Nephron (organoid): ENCODE measurements around the gene ADCY9.
"Not testable (repeated sequence)": the region's sequence is repeated elsewhere in the genome, so short reads cannot be mapped to it uniquely, and the experiment has no call there.

ENCODE experiments used
- H3K27ac Mint-ChIP-seq, 3 experiments: 2 replicates each; pipeline ENCODE4 v1.8.0; 2020; ENCODE audit warnings: mixed read lengths in 3 of 3, mild to moderate bottlenecking in 2 of 3, moderate library complexity in 1 of 3
- H3K27me3 Mint-ChIP-seq: 2 replicates; pipeline ENCODE4 v1.8.0; 2021; ENCODE audit warnings: low read depth, mild to moderate bottlenecking, moderate library complexity, mixed read lengths
- H3K36me3 Mint-ChIP-seq: 2 replicates; pipeline ENCODE4 v1.8.0; 2020; ENCODE audit warnings: low read depth, mixed read lengths
- H3K4me1 Mint-ChIP-seq: 2 replicates; pipeline ENCODE4 v1.8.0; 2020; ENCODE audit warnings: mixed read lengths
- H3K4me3 Mint-ChIP-seq, 3 experiments: 2 replicates each; pipeline ENCODE4 v1.8.0; 2020; ENCODE audit warnings: mild to moderate bottlenecking in 3 of 3, mixed read lengths in 3 of 3, moderate library complexity in 2 of 3
- H3K9me3 Mint-ChIP-seq: 2 replicates; pipeline ENCODE4 v1.8.0; 2020; ENCODE audit warnings: mixed read lengths
- TF ChIP-seq, protein P1 (sequence below), 3 experiments: fragments of 200-600 bp; sonication (generic); IDR thresholded peaks; one replicate each; pipeline ENCODE4 v1.5.0; 2021; ENCODE audit warnings: antibody characterized with exemption in 3 of 3; ENCODE audit not compliant: unreplicated experiment in 3 of 3

The ADCY9 gene

DNA sequence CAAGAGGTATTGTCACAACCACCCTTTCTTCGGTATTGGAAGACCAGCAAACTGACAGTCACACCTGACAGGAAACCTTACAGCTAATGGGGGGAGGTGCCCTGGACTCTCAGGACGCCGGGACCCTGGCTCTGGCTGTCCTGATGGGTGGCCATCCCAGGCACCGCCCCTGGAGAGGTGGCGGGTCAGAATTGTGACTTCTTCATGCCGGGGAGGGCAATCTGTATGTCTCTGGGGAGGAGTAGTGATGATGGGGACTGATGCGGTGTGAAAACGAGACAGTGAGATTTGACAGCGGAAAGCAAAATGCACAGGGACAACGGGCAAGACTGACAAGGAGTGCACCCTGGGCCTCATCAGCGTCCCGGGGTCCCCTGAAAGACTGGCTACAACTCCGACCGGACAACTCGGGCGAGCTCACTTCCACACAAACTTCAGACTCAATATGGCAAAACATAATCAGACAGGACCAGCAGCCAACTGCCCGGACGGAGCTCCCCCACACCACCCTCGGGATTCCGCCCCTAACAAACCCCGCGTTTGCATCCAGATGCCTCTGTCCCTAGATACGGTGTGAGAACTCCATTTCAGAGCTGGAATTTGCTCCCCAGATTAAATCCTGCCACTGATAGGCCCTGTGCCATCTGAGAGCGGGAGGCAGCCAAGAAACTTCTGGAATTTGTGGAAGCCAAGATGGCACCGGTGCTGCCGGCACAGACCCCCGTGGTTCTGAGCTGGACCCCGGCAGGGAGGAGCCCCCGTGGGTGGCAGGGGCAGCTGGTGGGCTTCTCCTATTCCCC is 152.2 kb downstream of the ADCY9 start:
- Mint-ChIP-seq H3K36me3 (peaks cover 32% of the 10 kb centered on the region), H3K4me1 (peaks cover 21% of the 10 kb centered on the region), H3K9me3 (peaks cover 3% of the 10 kb centered on the region), H3K4me3 (no peak overlapping the region), H3K27me3 (peaks cover 4% of the 10 kb centered on the region), H3K27ac (no peak overlapping the region)
- TF ChIP-seq, protein P1, sequence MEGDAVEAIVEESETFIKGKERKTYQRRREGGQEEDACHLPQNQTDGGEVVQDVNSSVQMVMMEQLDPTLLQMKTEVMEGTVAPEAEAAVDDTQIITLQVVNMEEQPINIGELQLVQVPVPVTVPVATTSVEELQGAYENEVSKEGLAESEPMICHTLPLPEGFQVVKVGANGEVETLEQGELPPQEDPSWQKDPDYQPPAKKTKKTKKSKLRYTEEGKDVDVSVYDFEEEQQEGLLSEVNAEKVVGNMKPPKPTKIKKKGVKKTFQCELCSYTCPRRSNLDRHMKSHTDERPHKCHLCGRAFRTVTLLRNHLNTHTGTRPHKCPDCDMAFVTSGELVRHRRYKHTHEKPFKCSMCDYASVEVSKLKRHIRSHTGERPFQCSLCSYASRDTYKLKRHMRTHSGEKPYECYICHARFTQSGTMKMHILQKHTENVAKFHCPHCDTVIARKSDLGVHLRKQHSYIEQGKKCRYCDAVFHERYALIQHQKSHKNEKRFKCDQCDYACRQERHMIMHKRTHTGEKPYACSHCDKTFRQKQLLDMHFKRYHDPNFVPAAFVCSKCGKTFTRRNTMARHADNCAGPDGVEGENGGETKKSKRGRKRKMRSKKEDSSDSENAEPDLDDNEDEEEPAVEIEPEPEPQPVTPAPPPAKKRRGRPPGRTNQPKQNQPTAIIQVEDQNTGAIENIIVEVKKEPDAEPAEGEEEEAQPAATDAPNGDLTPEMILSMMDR (IDR thresholded peaks at IDR 0.05; ENCODE audit: unreplicated experiment in 3 of 3), result no peak

DNA sequence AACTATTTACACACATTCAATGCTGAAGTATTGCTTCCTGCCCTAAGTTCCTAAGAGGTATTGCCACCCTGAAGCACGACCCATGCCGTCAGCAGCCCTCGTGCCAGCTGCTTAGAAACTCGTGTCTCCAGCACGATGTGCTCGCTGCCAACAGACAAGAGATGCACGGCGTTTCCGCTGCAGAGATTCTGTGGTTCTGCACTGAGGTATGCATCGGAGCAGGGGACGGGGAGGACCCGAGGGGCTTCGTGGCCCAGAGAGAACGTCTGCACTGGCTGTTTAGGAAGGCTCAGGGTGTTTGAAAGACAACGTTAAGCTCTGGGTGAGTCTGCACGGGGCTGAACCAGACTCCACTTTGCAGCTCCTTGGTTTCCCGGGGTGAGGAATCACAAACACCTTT is 153.0 kb downstream of the ADCY9 start:
- TF ChIP-seq, protein P1 (IDR thresholded peaks at IDR 0.05; ENCODE audit: unreplicated experiment in 3 of 3), result no peak
- H3K4me3 Mint-ChIP-seq, result no peak overlapping the region
- peak overlapping the region in 1 of 3 experiments; percentile 27 for H3K27ac Mint-ChIP-seq
- peaks cover 3% of the 10 kb centered on the region for H3K9me3 Mint-ChIP-seq
- peaks cover 24% of the 10 kb centered on the region for H3K4me1 Mint-ChIP-seq
- peaks cover 4% of the 10 kb centered on the region for H3K27me3 Mint-ChIP-seq
- peaks cover 28% of the 10 kb centered on the region for H3K36me3 Mint-ChIP-seq

DNA sequence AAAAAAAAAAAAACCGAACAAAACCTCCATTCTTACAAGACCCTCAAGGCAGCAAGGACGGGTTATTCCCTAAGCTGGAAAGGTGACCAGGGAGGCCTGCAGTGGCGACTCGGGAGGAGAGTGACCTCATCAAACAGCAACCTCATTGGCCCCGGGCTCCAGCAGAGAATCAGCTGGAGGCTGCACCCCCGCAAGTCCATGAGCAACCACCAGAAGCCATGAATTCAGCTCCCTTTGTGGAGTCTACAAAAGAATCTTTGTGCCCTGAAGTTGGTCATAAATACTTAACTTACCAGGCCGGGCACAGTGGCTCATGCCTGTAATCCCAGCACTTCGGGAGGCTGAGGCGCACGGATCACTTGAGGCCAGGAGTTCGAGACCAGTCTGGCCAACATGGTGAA is 154.8 kb downstream of the ADCY9 start:
- H3K27ac Mint-ChIP-seq, result no peak overlapping the region
- H3K4me1 Mint-ChIP-seq, result peaks cover 36% of the 10 kb centered on the region
- H3K27me3 Mint-ChIP-seq, result peaks cover 12% of the 10 kb centered on the region
- H3K9me3 Mint-ChIP-seq, result peaks cover 3% of the 10 kb centered on the region
- TF ChIP-seq, protein P1 (IDR thresholded peaks at IDR 0.05; ENCODE audit: unreplicated experiment in 3 of 3), result no peak
- no peak overlapping the region for H3K4me3 Mint-ChIP-seq
- H3K36me3 Mint-ChIP-seq, result peaks cover 20% of the 10 kb centered on the region

DNA sequence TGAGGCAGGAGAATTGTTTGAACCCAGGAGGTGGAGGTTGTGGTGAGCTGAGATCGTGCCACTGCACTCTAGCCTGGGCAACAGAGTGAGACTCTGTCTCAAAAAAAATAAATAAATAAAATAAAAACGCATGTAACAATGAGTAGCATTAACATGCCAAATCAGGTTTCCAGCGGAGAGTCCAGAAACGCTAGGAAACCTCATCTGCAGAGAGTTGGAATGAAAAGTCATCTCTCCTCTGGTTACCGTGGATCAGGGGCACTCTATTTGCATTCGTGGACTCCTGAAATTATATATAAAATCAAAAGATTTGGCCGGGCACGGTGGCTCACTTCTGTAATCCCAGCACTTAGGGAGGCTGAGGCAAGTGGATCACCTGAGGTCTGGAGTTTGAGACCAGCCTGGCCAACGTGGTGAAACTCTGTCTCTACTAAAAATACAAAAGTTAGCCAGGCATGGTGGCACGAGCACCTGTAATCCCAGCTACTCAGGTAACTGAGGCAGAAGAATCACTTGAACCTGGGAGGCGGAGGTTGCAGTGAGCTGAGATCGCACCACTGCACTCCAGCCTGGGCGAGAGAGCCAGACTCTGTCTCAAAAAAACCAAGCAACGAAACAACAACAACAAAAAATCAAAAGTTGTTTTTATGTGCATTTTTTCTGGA is 156.2 kb downstream of the ADCY9 start:
- not testable (repeated sequence) for H3K36me3 Mint-ChIP-seq, H3K9me3 Mint-ChIP-seq
- Mint-ChIP-seq H3K4me3 (peak overlapping the region in 2 of 3 experiments; percentile 33 to 80), H3K27me3 (peaks cover 12% of the 10 kb centered on the region), H3K4me1 (peaks cover 36% of the 10 kb centered on the region), H3K27ac (peak overlapping the region in 2 of 3 experiments; percentile 73 to 80)

DNA sequence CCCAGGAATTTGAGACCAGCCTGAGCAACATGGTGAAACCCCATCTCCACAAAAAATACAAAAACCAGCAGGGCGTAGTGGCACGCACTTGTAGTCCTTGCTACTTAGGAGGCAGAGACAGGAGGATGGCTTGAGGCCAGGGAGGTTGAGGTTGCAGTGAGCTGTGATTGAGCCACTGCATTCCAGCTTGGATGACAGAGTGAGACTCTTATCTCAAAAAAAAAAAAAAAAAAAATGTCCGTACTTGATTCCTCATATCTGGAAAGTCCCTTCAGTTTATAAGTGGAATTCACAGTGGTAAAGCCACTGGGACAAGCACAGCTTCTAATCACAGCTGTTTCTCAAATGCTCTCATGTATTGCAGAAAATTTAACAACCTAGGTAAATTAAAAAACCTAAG is 157.1 kb downstream of the ADCY9 start:
- H3K27ac Mint-ChIP-seq, result peak overlapping the region in 2 of 3 experiments; percentile 50 to 70
- H3K36me3 Mint-ChIP-seq, result peaks cover 4% of the 10 kb centered on the region
- TF ChIP-seq, protein P1 (IDR thresholded peaks at IDR 0.05; ENCODE audit: unreplicated experiment in 3 of 3), result no peak
- H3K4me3 Mint-ChIP-seq, result peak overlapping the region in 1 of 3 experiments; percentile 65
- H3K4me1 Mint-ChIP-seq, result peaks cover 45% of the 10 kb centered on the region
- H3K9me3 Mint-ChIP-seq, result no peaks in the 10 kb centered on the region
- peaks cover 16% of the 10 kb centered on the region for H3K27me3 Mint-ChIP-seq

DNA sequence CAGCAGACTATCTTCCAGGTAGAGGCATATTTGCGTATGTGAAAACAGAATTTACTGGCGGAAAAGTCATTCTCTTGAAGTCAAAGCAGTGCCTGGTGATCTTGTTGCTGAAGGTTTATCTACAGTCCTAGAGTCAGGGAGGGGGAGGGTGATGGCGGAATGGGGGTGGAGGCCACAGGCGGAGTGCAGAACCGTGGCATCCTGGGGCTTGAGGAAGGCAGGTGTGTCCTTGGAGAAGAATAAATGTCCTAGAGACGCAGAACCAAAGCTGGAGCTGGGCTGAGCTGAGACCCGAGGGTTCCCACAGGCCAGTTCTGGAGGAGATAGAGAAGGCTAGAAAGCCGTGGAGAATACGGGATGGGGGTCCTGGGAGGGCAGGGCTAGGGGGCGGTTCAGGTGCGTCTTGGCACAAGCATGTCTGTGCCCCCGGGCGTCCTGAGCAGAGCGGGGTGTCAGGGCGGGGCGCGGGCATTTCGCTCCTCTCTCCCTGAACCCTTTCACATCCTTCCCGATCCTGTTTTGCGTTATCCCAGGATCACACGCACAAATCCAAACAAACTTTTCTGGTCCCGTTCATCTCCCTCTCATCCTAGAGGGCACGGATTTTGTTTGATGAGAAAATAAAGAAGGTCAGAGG is 158.8 kb downstream of the ADCY9 start:
- peak overlapping the region in 2 of 3 experiments; percentile 66 to 77 for H3K27ac Mint-ChIP-seq
- peak overlapping the region in 1 of 3 experiments; percentile 9 for H3K4me3 Mint-ChIP-seq
- H3K36me3 Mint-ChIP-seq, result no peaks in the 10 kb centered on the region
- no peaks in the 10 kb centered on the region for H3K9me3 Mint-ChIP-seq
- peaks cover 12% of the 10 kb centered on the region for H3K27me3 Mint-ChIP-seq
- TF ChIP-seq, protein P1 (IDR thresholded peaks at IDR 0.05; ENCODE audit: unreplicated experiment in 3 of 3), result no peak
- peaks cover 46% of the 10 kb centered on the region for H3K4me1 Mint-ChIP-seq
